Fibroblast of lung (primary cell): ENCODE data around the gene ZNF322. TPM values are rescaled to one million over a fixed set of nuclear protein-coding genes. Genes with fewer than 3 reads are reported as not detected.
"Not testable (repeated sequence)": the region's sequence is repeated elsewhere in the genome, so short reads cannot be mapped to it uniquely, and the experiment has no call there.

Experiments
- DNase-seq, 2 donors: peaks; one replicate each; pipeline versions ENCODE4 v3.0.0 to v3.0.0-alpha.2; 2010; ENCODE audit warnings: low read depth in 2 of 2
- H2AFZ ChIP-seq: 2 replicates; pipeline ENCODE4 v1.5.1; 2012; ENCODE audit warnings: low read length, control low read depth, inconsistent platforms
- H3K27ac ChIP-seq: 2 replicates; pipeline ENCODE4 v1.5.1; 2011; ENCODE audit warnings: low read length, control low read depth; ENCODE audit not compliant: insufficient read depth
- H3K27me3 ChIP-seq: 2 replicates; pipeline ENCODE4 v1.5.1; 2011; ENCODE audit warnings: mild to moderate bottlenecking, low read length; ENCODE audit not compliant: control insufficient read depth, insufficient read depth
- H3K36me3 ChIP-seq: 2 replicates; pipeline ENCODE4 v1.5.1; 2011; ENCODE audit warnings: low read length; ENCODE audit not compliant: control insufficient read depth, insufficient read depth
- H3K4me1 ChIP-seq: 2 replicates; pipeline ENCODE4 v1.5.1; 2011; ENCODE audit warnings: low read length; ENCODE audit not compliant: control insufficient read depth, insufficient read depth; ENCODE audit errors: extremely low read depth
- H3K4me2 ChIP-seq: 2 replicates; pipeline ENCODE4 v1.5.1; 2011; ENCODE audit warnings: low read length, control low read depth; ENCODE audit not compliant: insufficient read depth; ENCODE audit errors: extremely low read depth
- H3K4me3 ChIP-seq, 4 experiments: fragments of 200-600 bp in 1 of 4; sonication (generic) in 1 of 4; replicated peaks in 1 of 4; 2 replicates each; pipeline ENCODE4 v1.5.1; 2011 to 2016; ENCODE audit warnings: low read length in 4 of 4, low read depth in 3 of 4, mild to moderate bottlenecking in 3 of 4, control low read depth in 2 of 4, inconsistent platforms in 1 of 4, mixed read lengths in 1 of 4; ENCODE audit not compliant: insufficient read depth in 1 of 4; ENCODE audit errors: control extremely low read depth in 1 of 4
- H3K79me2 ChIP-seq: 2 replicates; pipeline ENCODE4 v1.5.1; 2012; ENCODE audit warnings: mild to moderate bottlenecking, low read length, inconsistent platforms; ENCODE audit not compliant: control insufficient read depth, insufficient read depth
- H3K9ac ChIP-seq: 2 replicates; pipeline ENCODE4 v1.5.1; 2011; ENCODE audit warnings: mild to moderate bottlenecking, low read length, control low read depth; ENCODE audit not compliant: insufficient read depth
- H3K9me3 ChIP-seq: 2 replicates; pipeline ENCODE4 v1.5.1; 2012; ENCODE audit warnings: low read depth, low read length; ENCODE audit not compliant: control insufficient read depth, insufficient read depth
- H4K20me1 ChIP-seq: 2 replicates; pipeline ENCODE4 v1.5.1; 2011; ENCODE audit warnings: low read length; ENCODE audit not compliant: control insufficient read depth, insufficient read depth; ENCODE audit errors: extremely low read depth
- polyA plus RNA-seq, 2 donors: library from polyadenylated mRNA; depleted of rRNA in 1 of 2; stranded (reverse) in 1 of 2; unstranded in 1 of 2; fragments of >200 nt; gene quantifications; 2 replicates each; pipeline ENCODE4 v1.2.1, GENCODE V29; 2011 to 2012; ENCODE audit warnings: missing spikeins in 1 of 2
- total RNA-seq: library from RNA; depleted of rRNA; stranded (reverse); fragments of >200 nt; gene quantifications from 2 replicates; pipeline ENCODE4 v1.2.1, GENCODE V29; 2014

ZNF322 gene
- total and polyA plus RNA-seq, 2 donors (not counting 1 experiment from before 2014, with no cell fraction given): 13.3 to 17.3 TPM

GRCh38 chr6:26689324-26689947 lies 29.9 kb upstream of the ZNF322 start:
- not testable (repeated sequence) for H3K36me3 ChIP-seq, H3K9ac ChIP-seq, DNase-seq, H3K4me2 ChIP-seq, H3K4me3 ChIP-seq, H2AFZ ChIP-seq, H3K79me2 ChIP-seq, H4K20me1 ChIP-seq, H3K27ac ChIP-seq, H3K9me3 ChIP-seq, H3K27me3 ChIP-seq, H3K4me1 ChIP-seq

GRCh38 chr6:26682435-26683042 lies 23.0 kb upstream of the ZNF322 start:
- not testable (repeated sequence) for DNase-seq

GRCh38 chr6:26673287-26673686 lies 13.7 kb upstream of the ZNF322 start:
- not testable (repeated sequence) for H4K20me1 ChIP-seq, H3K79me2 ChIP-seq, DNase-seq, H3K27me3 ChIP-seq, H3K27ac ChIP-seq, H3K4me2 ChIP-seq, H3K9ac ChIP-seq, H2AFZ ChIP-seq, H3K4me3 ChIP-seq, H3K4me1 ChIP-seq, H3K36me3 ChIP-seq, H3K9me3 ChIP-seq

More at GRCh38 chr6:26682435-26683042, 23.0 kb upstream of the ZNF322 start:
- not testable (repeated sequence) for H4K20me1 ChIP-seq, H3K4me2 ChIP-seq, H2AFZ ChIP-seq, H3K4me3 ChIP-seq, H3K27ac ChIP-seq, H3K36me3 ChIP-seq, H3K27me3 ChIP-seq, H3K4me1 ChIP-seq, H3K79me2 ChIP-seq, H3K9ac ChIP-seq, H3K9me3 ChIP-seq

- not testable (repeated sequence) for H3K4me3 ChIP-seq, H3K27ac ChIP-seq, H3K79me2 ChIP-seq, H3K9me3 ChIP-seq, H4K20me1 ChIP-seq, H3K4me2 ChIP-seq, H3K4me1 ChIP-seq, H3K27me3 ChIP-seq, DNase-seq, H3K9ac ChIP-seq, H2AFZ ChIP-seq, H3K36me3 ChIP-seq
These were observed 11.0 kb upstream of the ZNF322 start for GRCh38 chr6:26670558-26670957.

GRCh38 chr6:26670003-26670402 lies 10.5 kb upstream of the ZNF322 start:
- not testable (repeated sequence) for H3K79me2 ChIP-seq, H3K36me3 ChIP-seq, H3K27me3 ChIP-seq, H3K9ac ChIP-seq, H3K9me3 ChIP-seq, H3K27ac ChIP-seq, DNase-seq, H3K4me1 ChIP-seq, H3K4me2 ChIP-seq, H2AFZ ChIP-seq, H4K20me1 ChIP-seq, H3K4me3 ChIP-seq
